GM12801 (cell line): Measurements from ENCODE around the gene TRIM45.

Source experiments
- CTCF ChIP-seq: IDR thresholded peaks from one replicate; pipeline ENCODE4 v1.5.1; 2011; ENCODE audit warnings: control low read depth; ENCODE audit not compliant: insufficient read length; ENCODE audit errors: extremely low read depth

The TRIM45 gene

GRCh38 chr1:117117697-117118096 lies 3.9 kb downstream of the TRIM45 start:
- TF ChIP-seq CTCF, result no peak

- TF ChIP-seq CTCF, result no peak
Measured at GRCh38 chr1:117116784-117117130, 4.8 kb downstream of the TRIM45 start.

GRCh38 chr1:117116090-117116783 lies 5.3 kb downstream of the TRIM45 start:
- no peak for TF ChIP-seq CTCF

- no peak for TF ChIP-seq CTCF
Measured at GRCh38 chr1:117114877-117115276, 6.7 kb downstream of the TRIM45 start.

- no peak for TF ChIP-seq CTCF
Measured at GRCh38 chr1:117113199-117113598, 8.3 kb downstream of the TRIM45 start.

- TF ChIP-seq CTCF, result no peak
Measured at GRCh38 chr1:117112047-117112717, 9.4 kb downstream of the TRIM45 start.

GRCh38 chr1:117110774-117111173 lies 10.8 kb downstream of the TRIM45 start:
- no peak for TF ChIP-seq CTCF
